ENCODE measurements around the gene DROSHA. TPM values are rescaled to one million over a fixed set of nuclear protein-coding genes. Genes with fewer than 3 reads are reported as not detected.

DROSHA gene
- polyA plus RNA-seq, 1 experiment: 27.6 TPM

GRCh38 chr5:31469466-31469865, 62.4 kb downstream of the DROSHA start:
- CTCF ChIA-PET: interaction anchor here (0.6 kb wide), 1 partner anchor 281 kb away, joined by 3 read pairs; no protein-coding TSS in a partner anchor
- POLR2A ChIA-PET: no interaction called here
- no peak for DNase-seq (ENCODE audit: low read depth)
- no peak overlapping the region for H3K4me3 ChIP-seq (ENCODE audit: low read depth, low read length)
- no peak for TF ChIP-seq CTCF (IDR thresholded peaks at IDR 0.05; ENCODE audit: insufficient read depth, low read depth, low read length)
- no peaks in the 10 kb centered on the region for H3K27me3 ChIP-seq (ENCODE audit: control insufficient read depth, insufficient read depth, low read length)
- no peaks in the 10 kb centered on the region; the same call in 1 of the 2 replicates for H3K36me3 ChIP-seq (ENCODE audit: control insufficient read depth, insufficient read depth, low read length)

- Histone ChIP-seq H3K4me3 (ENCODE audit: low read depth, low read length) (no peak overlapping the region), H3K36me3 (ENCODE audit: control insufficient read depth, insufficient read depth, low read length) (peaks cover 1% of the 10 kb centered on the region; the same call in 1 of the 2 replicates), H3K27me3 (ENCODE audit: control insufficient read depth, insufficient read depth, low read length) (no peaks in the 10 kb centered on the region)
- no peak for DNase-seq (ENCODE audit: low read depth)
- TF ChIP-seq CTCF (IDR thresholded peaks at IDR 0.05; ENCODE audit: insufficient read depth, low read depth, low read length): no peak
- ChIA-PET CTCF (no interaction called here), POLR2A (no interaction called here)
Observed at GRCh38 chr5:31465291-31465690, 66.6 kb downstream of the DROSHA start.

- POLR2A ChIA-PET: no interaction called here
- peaks cover 1% of the 10 kb centered on the region; the same call in 1 of the 2 replicates for H3K36me3 ChIP-seq (ENCODE audit: control insufficient read depth, insufficient read depth, low read length)
- no peaks in the 10 kb centered on the region for H3K27me3 ChIP-seq (ENCODE audit: control insufficient read depth, insufficient read depth, low read length)
- CTCF ChIA-PET: no interaction called here
- no peak for TF ChIP-seq CTCF (IDR thresholded peaks at IDR 0.05; ENCODE audit: insufficient read depth, low read depth, low read length)
- H3K4me3 ChIP-seq (ENCODE audit: low read depth, low read length): no peak overlapping the region
- DNase-seq (ENCODE audit: low read depth): no peak
Observed at GRCh38 chr5:31464081-31464480, 67.8 kb downstream of the DROSHA start.

- CTCF ChIA-PET: no interaction called here
- DNase-seq (ENCODE audit: low read depth): no peak
Observed at GRCh38 chr5:31463351-31463750, 68.5 kb downstream of the DROSHA start.

GRCh38 chr5:31459594-31459993, 72.3 kb downstream of the DROSHA start:
- ChIA-PET CTCF (interaction anchor here (0.6 kb wide), 1 partner anchor 73 kb away, joined by 3 read pairs; no protein-coding TSS in a partner anchor), POLR2A (no interaction called here)
- Histone ChIP-seq H3K4me3 (ENCODE audit: low read depth, low read length) (no peak overlapping the region), H3K27me3 (ENCODE audit: control insufficient read depth, insufficient read depth, low read length) (no peaks in the 10 kb centered on the region), H3K36me3 (ENCODE audit: control insufficient read depth, insufficient read depth, low read length) (peaks cover 2% of the 10 kb centered on the region; the same call in 1 of the 2 replicates)
- TF ChIP-seq CTCF (IDR thresholded peaks at IDR 0.05; ENCODE audit: insufficient read depth, low read depth, low read length): no peak
- no peak for DNase-seq (ENCODE audit: low read depth)

More at GRCh38 chr5:31463351-31463750, 68.5 kb downstream of the DROSHA start:
- TF ChIP-seq CTCF (IDR thresholded peaks at IDR 0.05; ENCODE audit: insufficient read depth, low read depth, low read length): no peak
- POLR2A ChIA-PET: no interaction called here
- Histone ChIP-seq H3K4me3 (ENCODE audit: low read depth, low read length) (no peak overlapping the region), H3K36me3 (ENCODE audit: control insufficient read depth, insufficient read depth, low read length) (peaks cover 1% of the 10 kb centered on the region; the same call in 1 of the 2 replicates), H3K27me3 (ENCODE audit: control insufficient read depth, insufficient read depth, low read length) (no peaks in the 10 kb centered on the region)

Data from BJ (cell line).